Measurements from ENCODE around the gene ZNF138.
"Not testable (repeated sequence)": the region's sequence is repeated elsewhere in the genome, so short reads cannot be mapped to it uniquely, and the experiment has no call there.

ZNF138 gene

DNA sequence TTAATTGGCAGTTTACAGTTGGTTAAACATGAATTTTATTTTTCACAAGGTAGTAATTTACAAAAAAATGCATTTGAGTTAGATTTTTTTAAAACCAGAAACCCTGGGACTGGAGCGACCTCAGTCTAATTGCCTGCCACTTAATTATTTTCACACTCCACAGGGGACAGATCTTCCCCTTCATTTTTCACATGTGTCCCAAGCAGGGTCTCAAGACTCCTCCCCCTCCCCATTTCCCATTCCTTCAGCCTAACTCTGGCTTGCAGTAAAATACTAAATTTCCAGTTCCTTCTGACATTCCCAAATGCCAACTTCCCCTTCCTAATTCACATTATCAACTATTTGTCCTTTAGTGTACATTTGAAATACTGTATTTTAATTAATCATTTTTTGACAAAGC is 948 bp downstream of the ZNF138 start:
- CTCF ChIA-PET: no interaction called here
- no peak for DNase-seq (ENCODE audit: extremely low spot score)
- POLR2A ChIA-PET: interaction anchor here (1.7 kb wide), 1 partner anchor 12 kb away, joined by 4 read pairs; no protein-coding TSS in a partner anchor
- TF ChIP-seq, protein P1, sequence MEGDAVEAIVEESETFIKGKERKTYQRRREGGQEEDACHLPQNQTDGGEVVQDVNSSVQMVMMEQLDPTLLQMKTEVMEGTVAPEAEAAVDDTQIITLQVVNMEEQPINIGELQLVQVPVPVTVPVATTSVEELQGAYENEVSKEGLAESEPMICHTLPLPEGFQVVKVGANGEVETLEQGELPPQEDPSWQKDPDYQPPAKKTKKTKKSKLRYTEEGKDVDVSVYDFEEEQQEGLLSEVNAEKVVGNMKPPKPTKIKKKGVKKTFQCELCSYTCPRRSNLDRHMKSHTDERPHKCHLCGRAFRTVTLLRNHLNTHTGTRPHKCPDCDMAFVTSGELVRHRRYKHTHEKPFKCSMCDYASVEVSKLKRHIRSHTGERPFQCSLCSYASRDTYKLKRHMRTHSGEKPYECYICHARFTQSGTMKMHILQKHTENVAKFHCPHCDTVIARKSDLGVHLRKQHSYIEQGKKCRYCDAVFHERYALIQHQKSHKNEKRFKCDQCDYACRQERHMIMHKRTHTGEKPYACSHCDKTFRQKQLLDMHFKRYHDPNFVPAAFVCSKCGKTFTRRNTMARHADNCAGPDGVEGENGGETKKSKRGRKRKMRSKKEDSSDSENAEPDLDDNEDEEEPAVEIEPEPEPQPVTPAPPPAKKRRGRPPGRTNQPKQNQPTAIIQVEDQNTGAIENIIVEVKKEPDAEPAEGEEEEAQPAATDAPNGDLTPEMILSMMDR (IDR thresholded peaks at IDR 0.05; ENCODE audit: control extremely low read depth, extremely low read depth, low read depth, missing control alignments): no peak

DNA sequence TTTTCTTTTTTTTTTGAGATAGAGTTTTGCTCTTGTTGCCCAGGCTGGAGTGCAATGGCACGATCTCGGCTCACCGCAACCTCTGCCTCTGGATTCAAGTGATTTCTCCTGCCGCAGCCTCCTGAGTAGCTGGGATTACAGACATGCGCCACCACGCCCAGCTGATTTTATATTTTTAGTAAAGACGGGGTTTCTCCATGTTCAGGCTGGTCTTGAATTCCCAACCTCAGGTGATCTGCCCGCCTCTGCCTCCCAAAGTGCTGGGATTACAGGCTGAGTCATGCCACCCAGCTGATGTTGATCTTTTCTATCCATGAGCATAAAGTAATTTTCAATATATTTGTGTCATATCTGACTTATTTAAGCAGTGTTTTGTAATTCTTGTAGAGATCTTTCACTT is 4.9 kb downstream of the ZNF138 start:
- CTCF ChIA-PET; DNase-seq (ENCODE audit: extremely low spot score): not testable (repeated sequence)
- POLR2A ChIA-PET: interaction anchor here (0.7 kb wide), 1 partner anchor 918 kb away, joined by 4 read pairs; no protein-coding TSS in a partner anchor

DNA sequence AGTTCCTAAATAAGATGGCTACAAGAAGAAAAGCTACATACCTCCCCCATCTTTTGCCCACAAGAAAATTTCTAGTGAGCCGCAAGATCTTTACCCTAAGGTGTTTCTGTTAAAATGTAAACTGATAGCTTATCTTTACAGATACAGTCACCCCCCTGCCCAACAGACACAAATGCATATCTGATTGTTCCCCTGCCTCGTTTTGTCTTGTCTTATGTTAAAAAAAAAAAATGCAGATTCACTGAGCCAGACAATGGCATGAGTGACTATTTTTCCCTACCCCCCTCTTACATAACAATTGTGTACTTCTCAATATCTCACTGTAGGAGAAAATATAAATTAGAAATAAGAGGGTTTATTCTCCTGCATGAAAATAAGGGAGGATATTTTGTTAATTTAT is 8.5 kb downstream of the ZNF138 start:
- TF ChIP-seq, protein P1 (IDR thresholded peaks at IDR 0.05; ENCODE audit: control extremely low read depth, extremely low read depth, low read depth, missing control alignments): no peak
- ChIA-PET POLR2A (interaction anchor here (0.6 kb wide), 1 partner anchor 80 kb away, joined by 4 read pairs; no protein-coding TSS in a partner anchor), CTCF (interaction anchor here (0.9 kb wide), 1 partner anchor 9 kb away, joined by 3 read pairs; no protein-coding TSS in a partner anchor)
- DNase-seq (ENCODE audit: extremely low spot score): no peak

DNA sequence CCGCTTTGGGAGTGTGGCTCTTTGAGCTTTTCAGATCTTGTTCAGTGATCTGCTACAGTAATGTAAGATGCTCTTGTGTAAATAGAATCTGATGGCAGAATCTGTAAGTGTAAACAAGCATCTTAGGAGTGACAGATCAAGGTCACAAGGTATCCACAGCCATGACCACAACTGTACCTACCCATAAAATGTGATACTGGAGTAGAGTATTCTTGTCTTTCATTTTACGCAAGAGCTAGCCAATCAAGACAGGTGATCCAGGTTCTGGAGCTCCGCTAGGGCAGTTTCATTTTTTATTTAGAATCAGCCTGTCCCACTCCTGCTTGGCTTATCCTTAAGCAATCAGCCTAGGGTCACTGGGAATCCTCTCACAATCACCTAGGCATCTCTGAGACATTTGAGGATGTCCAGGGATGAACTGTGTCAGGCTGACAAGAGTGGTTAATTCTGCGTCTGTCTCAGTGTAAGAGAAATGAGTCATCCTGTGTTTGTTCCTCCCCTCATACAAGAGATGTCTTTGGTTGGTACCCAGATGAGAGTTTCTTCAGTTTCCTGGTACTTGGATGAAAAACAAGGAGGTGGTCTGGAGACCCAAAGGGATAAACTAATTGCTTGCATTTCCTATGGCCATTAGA is 13.6 kb downstream of the ZNF138 start:
- POLR2A ChIA-PET: interaction anchor here (1.2 kb wide), 1 partner anchor 13 kb away, joined by 4 read pairs; the partner anchor contains the start of gene ZNF138
- CTCF ChIA-PET: no interaction called here
- DNase-seq (ENCODE audit: extremely low spot score): no peak
- TF ChIP-seq, protein P1 (IDR thresholded peaks at IDR 0.05; ENCODE audit: control extremely low read depth, extremely low read depth, low read depth, missing control alignments): no peak

DNA sequence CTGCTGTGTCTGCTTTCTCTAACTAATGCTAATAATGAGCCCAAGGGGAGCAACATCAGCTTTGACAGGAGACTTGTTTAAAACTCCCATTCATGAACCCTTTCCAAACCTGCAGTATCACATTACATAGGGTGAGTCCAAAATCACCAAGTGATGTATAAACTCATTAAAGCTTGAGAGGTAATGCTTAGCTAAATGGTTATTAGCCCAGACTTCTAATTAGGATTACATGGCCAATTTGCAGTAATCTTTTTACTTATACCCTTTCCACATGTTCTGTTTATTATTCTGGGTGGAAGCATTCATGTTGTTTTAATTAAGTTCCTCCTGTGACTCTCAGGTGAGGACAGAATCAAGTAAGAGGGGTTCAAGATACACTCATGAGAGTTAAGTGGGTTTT is 17.5 kb downstream of the ZNF138 start:
- TF ChIP-seq, protein P1 (IDR thresholded peaks at IDR 0.05; ENCODE audit: control extremely low read depth, extremely low read depth, low read depth, missing control alignments): no peak
- ChIA-PET POLR2A (no interaction called here), CTCF (interaction anchor here (0.8 to 1.1 kb wide), 2 partner anchors 9 to 12 kb away, joined by 3 read pairs; no protein-coding TSS in a partner anchor)
- DNase-seq (ENCODE audit: extremely low spot score): no peak

DNA sequence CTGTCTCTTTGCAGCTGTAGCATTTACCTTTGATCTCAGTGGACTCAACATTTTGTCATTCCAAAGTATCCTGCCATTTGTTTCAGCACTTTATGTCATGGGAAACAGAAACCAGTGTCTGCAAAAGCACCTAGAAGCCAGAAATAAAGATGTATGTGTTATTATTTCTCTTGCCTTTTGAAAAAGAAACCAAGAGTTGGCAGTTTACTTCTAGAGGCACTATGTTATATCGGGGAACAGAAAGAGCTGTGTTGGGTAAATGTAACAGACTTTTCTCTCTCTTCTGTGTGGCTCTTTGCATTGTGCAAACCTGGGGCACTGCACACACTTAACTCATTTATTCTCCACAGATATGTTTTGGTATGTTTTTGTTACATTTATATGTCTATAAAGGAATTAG is 36.7 kb downstream of the ZNF138 start:
- ChIA-PET CTCF (no interaction called here), POLR2A (no interaction called here)
- no peak for DNase-seq (ENCODE audit: extremely low spot score)
- TF ChIP-seq, protein P1 (IDR thresholded peaks at IDR 0.05; ENCODE audit: control extremely low read depth, extremely low read depth, low read depth, missing control alignments): no peak

DNA sequence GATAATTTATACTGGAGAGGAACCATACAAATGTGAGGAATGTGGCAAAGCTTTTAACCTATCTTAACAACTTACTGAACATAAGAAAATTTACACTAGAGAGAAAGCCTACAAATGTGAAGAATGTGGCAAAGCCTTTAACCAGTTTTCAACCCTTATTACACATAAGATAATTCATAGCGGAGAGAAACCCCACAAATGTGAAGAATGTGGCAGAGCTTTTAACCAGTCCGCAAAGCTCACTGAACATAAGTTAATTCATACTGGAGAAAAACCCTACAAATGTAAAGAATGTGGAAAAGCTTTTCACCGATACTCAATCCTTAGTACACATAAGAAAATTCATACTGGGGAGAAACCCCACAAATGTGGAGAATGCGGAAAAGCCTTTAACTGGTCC is 37.9 kb downstream of the ZNF138 start:
- TF ChIP-seq, protein P1 (IDR thresholded peaks at IDR 0.05; ENCODE audit: control extremely low read depth, extremely low read depth, low read depth, missing control alignments): no peak
- ChIA-PET POLR2A (no interaction called here), CTCF (no interaction called here)
- no peak for DNase-seq (ENCODE audit: extremely low spot score)
